GM12872 (cell line): ENCODE data around the gene POLR1D.

Source experiments
- TF ChIP-seq, protein P1 (sequence below): IDR thresholded peaks from 3 replicates; pipeline ENCODE4 v1.5.1; 2011; ENCODE audit warnings: low read depth, mild to moderate bottlenecking, low read length, moderate library complexity; ENCODE audit not compliant: insufficient read depth

The POLR1D gene

DNA sequence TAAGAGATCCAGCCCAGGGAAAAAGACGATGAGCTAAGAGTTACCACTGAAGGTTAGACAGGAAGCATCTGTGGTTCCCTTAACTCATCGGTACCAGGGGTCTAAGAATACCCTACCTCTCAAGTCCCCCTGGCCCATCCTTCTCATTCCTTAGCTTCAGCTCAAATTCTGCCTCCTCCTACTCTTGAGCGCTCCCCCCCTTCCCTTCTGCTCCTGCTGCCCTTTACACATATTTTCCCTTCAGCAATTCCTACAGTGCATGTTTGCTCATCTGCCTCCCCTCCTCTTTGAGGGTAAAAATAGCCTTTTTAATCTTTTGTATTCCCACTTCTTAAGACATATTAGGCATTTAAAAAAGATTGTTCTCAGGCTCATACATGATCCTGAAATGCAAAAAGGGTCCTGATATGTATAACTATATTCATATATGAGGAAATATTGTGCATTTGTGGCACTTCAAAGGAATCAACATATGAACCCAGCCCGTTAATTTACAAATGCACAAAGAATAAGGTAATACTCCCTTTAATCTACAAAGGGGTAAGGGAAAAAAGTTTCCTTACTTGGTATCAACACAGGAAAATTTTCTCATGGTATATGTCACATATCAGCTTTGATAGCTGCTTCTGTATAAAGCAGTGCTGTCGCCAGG, 34.5 kb upstream of the POLR1D start:
- TF ChIP-seq, protein P1, sequence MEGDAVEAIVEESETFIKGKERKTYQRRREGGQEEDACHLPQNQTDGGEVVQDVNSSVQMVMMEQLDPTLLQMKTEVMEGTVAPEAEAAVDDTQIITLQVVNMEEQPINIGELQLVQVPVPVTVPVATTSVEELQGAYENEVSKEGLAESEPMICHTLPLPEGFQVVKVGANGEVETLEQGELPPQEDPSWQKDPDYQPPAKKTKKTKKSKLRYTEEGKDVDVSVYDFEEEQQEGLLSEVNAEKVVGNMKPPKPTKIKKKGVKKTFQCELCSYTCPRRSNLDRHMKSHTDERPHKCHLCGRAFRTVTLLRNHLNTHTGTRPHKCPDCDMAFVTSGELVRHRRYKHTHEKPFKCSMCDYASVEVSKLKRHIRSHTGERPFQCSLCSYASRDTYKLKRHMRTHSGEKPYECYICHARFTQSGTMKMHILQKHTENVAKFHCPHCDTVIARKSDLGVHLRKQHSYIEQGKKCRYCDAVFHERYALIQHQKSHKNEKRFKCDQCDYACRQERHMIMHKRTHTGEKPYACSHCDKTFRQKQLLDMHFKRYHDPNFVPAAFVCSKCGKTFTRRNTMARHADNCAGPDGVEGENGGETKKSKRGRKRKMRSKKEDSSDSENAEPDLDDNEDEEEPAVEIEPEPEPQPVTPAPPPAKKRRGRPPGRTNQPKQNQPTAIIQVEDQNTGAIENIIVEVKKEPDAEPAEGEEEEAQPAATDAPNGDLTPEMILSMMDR: no peak

- TF ChIP-seq, protein P1: no peak
Observed at GRCh38 chr13:27588405-27588804, 33.3 kb upstream of the POLR1D start.

DNA sequence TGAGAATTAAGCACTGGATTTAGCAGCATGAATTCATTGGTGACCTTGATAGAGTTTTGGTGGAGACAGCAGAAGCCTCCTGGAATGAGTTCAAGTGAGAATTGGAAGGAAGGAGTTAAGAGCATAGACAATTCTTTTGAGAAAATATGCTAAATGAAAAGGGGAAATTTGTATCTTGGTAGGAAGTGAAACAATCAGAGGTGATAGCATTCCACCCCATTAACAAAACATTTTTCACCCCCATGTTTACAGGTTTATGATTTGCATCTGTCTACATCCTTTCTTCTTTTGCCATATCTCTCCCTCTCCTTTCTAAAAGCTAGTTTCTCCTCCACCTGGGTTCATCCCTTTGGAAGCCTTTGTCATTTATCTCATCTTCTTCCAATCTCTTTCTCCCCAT, 28.8 kb upstream of the POLR1D start:
- TF ChIP-seq, protein P1: no peak

DNA sequence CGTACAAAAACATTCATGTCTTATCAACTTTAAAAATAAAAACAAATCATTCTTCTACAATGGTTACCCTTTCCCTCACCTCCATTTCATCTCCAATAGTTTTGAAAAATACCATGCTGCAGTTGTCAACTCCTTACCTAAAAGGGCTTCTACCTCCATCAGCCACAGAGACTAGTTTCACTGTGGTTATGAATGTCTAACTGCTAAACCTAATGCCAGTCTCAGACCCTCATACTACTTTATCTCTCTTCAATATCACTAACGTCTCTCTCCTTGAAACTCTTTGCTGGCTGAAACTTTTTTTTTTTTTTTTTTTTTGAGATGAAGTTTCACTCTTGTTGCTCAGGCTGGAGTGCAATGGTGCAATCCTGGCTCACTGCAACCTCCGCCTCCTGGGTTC, 28.4 kb upstream of the POLR1D start:
- TF ChIP-seq, protein P1: no peak

DNA sequence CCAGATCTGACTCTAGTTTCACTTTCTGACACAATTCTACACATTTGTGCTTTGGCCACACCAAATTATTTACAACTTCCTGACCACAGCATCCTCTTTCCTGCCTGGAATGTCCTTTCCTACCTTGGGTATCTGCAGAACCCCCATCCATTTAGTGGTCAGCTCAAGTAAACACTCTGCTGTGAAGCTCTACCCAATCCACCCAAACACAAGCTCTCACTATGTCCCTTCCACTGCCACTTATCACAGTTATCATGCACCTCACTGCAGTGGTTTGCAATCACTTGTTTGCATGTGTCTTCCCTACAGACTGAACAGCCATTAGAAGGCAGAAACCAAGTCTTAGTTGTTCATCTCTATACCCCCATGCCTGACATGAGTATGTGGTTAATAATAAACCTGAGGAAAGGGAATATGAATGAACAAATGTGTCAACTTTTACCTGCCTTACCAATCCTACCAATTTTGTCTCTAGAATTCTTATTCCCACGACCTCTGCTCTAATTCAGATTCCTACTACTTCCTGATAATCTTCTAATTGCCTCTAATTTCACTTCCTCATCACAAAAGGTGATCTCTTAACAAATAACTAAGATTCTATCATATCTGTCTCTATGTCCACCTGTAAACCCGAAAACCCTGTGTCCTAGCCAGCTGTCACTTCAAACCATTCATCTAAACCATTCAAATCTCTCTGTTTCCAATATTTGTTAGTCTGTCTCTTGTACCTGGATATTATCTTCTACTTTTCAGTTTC, 26.5 kb upstream of the POLR1D start:
- TF ChIP-seq, protein P1: no peak

DNA sequence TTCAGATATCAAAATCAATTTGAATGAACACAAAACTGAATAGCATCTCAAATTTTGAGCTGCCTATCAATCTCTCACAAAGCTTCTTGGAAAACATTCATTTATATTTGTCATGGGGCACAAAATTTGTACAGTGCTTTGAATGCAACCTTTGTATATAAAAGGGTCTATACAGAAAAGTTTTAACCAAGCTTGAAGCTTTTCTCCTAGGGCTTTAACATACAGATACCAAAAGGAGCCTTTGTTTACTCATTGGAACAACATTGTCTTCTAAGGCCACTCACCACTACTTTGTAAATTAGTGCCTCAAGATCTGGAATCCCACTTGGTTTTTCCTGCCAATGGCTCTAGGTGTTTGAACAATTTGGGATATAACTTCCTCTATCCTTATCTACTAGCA, 22.6 kb upstream of the POLR1D start:
- TF ChIP-seq, protein P1: no peak

DNA sequence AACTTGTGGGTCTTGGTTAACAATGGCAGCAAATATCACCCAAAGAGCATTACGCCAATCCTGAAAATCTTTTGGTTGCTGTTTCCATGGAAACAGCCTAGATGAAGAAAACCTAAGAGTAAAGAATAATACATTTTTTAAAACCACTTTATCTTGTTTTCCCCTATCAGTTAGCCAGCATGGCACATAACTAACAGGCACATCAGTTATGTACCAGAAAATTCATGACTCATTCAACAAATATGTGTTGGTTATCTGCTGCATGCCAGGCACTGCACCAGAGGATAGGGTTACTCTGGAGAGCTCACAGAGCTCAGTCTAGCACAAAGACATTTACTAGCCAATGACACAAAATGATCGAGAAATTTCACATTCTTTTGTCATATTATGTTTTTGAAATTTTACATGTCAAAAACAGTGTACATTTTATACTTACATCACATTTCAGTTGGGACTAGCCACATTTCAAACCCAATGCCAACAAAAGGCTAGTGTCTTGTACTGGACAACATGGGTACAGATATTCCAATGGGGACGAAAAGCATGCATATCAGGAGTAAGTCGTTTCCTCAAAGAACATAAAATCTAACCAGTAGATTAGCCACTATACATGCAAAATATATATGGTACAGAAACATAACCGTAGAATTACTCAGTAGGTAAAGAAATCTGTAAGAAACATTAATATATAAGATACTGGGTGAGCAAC, 21.7 kb upstream of the POLR1D start:
- TF ChIP-seq, protein P1: no peak
